Neural cell (in vitro differentiated cells): ENCODE data around the gene ALDH1A3. TPM values are rescaled to one million over a fixed set of nuclear protein-coding genes. Genes with fewer than 3 reads are reported as not detected.

Source experiments
- H2AFZ ChIP-seq: fragments of 200-600, 300-800 bp; sonication (generic), shearing (Covaris generic); 2 replicates; pipeline ENCODE4 v1.6.0; 2014; ENCODE audit warnings: low read depth, mild to moderate bottlenecking, antibody characterized with exemption, low read length, moderate library complexity
- H3F3A ChIP-seq: fragments of 200-600 bp; shearing (Covaris generic); 2 replicates; pipeline ENCODE4 v1.6.1; 2016; ENCODE audit warnings: mild to moderate bottlenecking, moderate library complexity, mixed read lengths, antibody characterized with exemption, low read length; ENCODE audit not compliant: insufficient read depth, poor library complexity, severe bottlenecking
- H3K27ac ChIP-seq: fragments of 200-600, 300-800 bp; sonication (generic), shearing (Covaris generic); 2 replicates; pipeline ENCODE4 v1.5.1; 2014; ENCODE audit warnings: mild to moderate bottlenecking, low read length, moderate library complexity
- H3K27me3 ChIP-seq: fragments of 300-800, 200-600 bp; sonication (generic), shearing (Covaris generic); 2 replicates; pipeline ENCODE4 v1.6.0; 2014; ENCODE audit warnings: mild to moderate bottlenecking, low read depth, low read length, moderate library complexity; ENCODE audit not compliant: insufficient read depth
- H3K36me3 ChIP-seq: fragments of 300-800, 200-600 bp; sonication (generic), shearing (Covaris generic); 2 replicates; pipeline ENCODE4 v1.5.1; 2014; ENCODE audit warnings: mild to moderate bottlenecking, antibody characterized with exemption, low read length, moderate library complexity; ENCODE audit not compliant: insufficient read depth
- H3K4me2 ChIP-seq: fragments of 300-800, 200-600 bp; sonication (generic), shearing (Covaris generic); 2 replicates; pipeline ENCODE4 v1.6.0; 2014; ENCODE audit warnings: mild to moderate bottlenecking, low read length
- H3K4me3 ChIP-seq: fragments of 300-800, 200-600 bp; sonication (generic), shearing (Covaris generic); 2 replicates; pipeline ENCODE4 v1.5.1; 2014; ENCODE audit warnings: mild to moderate bottlenecking, low read length, moderate library complexity
- H3K79me2 ChIP-seq: fragments of 200-600 bp; shearing (Covaris generic); replicated peaks from 2 replicates; pipeline ENCODE4 v1.6.0; 2014; ENCODE audit warnings: mild to moderate bottlenecking, low read length, moderate library complexity; ENCODE audit not compliant: insufficient read depth
- H3K9ac ChIP-seq: fragments of 300-800, 200-600 bp; sonication (generic), shearing (Covaris generic); 2 replicates; pipeline ENCODE4 v1.6.1; 2016; ENCODE audit warnings: mild to moderate bottlenecking, low read length, mixed read lengths
- H3K9me2 ChIP-seq: fragments of 200-600 bp; shearing (Covaris generic); 2 replicates; pipeline ENCODE4 v1.6.1; 2016; ENCODE audit warnings: mild to moderate bottlenecking, low read length, mixed read lengths; ENCODE audit not compliant: insufficient read depth
- H3K9me3 ChIP-seq: fragments of 200-600, 300-800 bp; sonication (generic), shearing (Covaris generic); 2 replicates; pipeline ENCODE4 v1.6.1; 2016; ENCODE audit warnings: mild to moderate bottlenecking, mixed run types, low read length, moderate library complexity, mixed read lengths
- H4K20me1 ChIP-seq: fragments of 200-600 bp; shearing (Covaris generic); 2 replicates; pipeline ENCODE4 v1.6.1; 2016; ENCODE audit warnings: mild to moderate bottlenecking, mixed run types; ENCODE audit not compliant: insufficient read depth
- CTCF ChIP-seq: fragments of 450-650 bp; IDR thresholded peaks from 2 replicates; pipeline ENCODE4 v1.5.1; 2014; ENCODE audit warnings: antibody characterized with exemption, mild to moderate bottlenecking, moderate library complexity; ENCODE audit not compliant: poor library complexity, severe bottlenecking
- EP300 ChIP-seq: fragments of 450-650 bp; conservative IDR thresholded peaks from 2 replicates; pipeline ENCODE4 v1.6.1; 2014; ENCODE audit warnings: antibody characterized with exemption, mild to moderate bottlenecking, moderate library complexity; ENCODE audit not compliant: poor library complexity, severe bottlenecking
- EZH2 ChIP-seq: fragments of 200-600, 300-800 bp; shearing (Covaris generic), sonication (generic); IDR thresholded peaks from 2 replicates; pipeline ENCODE4 v1.6.1; 2014; ENCODE audit warnings: antibody characterized with exemption, low read length, borderline replicate concordance, mild to moderate bottlenecking; ENCODE audit not compliant: insufficient read depth, poor library complexity, severe bottlenecking
- MXI1 ChIP-seq: fragments of 450-650 bp; conservative IDR thresholded peaks from 2 replicates; pipeline ENCODE4 v1.6.1; 2014; ENCODE audit warnings: antibody characterized with exemption, mild to moderate bottlenecking; ENCODE audit not compliant: poor library complexity, severe bottlenecking
- POLR2AphosphoS5 ChIP-seq: IDR thresholded peaks from 2 replicates; pipeline ENCODE4 v1.6.1; 2012
- RAD21 ChIP-seq: fragments of 450-650 bp; conservative IDR thresholded peaks from 2 replicates; pipeline ENCODE4 v1.6.1; 2014; ENCODE audit warnings: antibody characterized with exemption, mild to moderate bottlenecking, moderate library complexity
- SMC3 ChIP-seq: fragments of 450-650 bp; conservative IDR thresholded peaks from 2 replicates; pipeline ENCODE4 v1.6.1; 2014; ENCODE audit warnings: antibody characterized with exemption, mild to moderate bottlenecking, moderate library complexity; ENCODE audit not compliant: poor library complexity
- TAF1 ChIP-seq: IDR thresholded peaks from 2 replicates; pipeline ENCODE4 v1.6.1; 2012; ENCODE audit warnings: low read depth
- polyA plus RNA-seq: library from polyadenylated mRNA; depleted of rRNA; stranded (reverse); fragments of >200 nt; gene quantifications from 2 replicates; pipeline ENCODE4 v1.2.3, GENCODE V29; 2014
- TF ChIP-seq, protein P1 (sequence below): IDR thresholded peaks from 2 replicates; pipeline ENCODE4 v1.6.1; 2012; ENCODE audit warnings: borderline replicate concordance

Gene ALDH1A3
- polyA plus RNA-seq, 1 donor from 2014 or later = 0.06 TPM

DNA sequence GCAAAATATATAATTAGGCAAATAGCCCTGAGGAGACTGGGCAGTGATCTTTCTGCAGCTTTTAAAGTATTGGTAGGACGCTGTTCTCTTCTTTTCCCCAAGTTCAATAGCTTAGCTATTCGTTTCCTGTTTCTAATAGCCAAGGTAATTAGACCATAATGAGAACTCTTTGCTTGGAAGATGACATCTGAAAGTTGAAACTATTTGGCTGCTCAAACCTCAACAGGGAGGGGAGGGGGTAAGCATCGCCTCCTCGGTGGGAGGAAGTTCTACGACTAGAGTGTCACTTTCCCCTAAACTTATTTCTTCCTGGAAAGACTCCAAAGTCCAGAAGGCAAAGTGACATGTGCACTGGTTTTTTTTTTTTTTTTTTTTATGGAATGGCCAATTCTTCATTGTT, 22.8 kb upstream of the ALDH1A3 start:
- no peaks in the 10 kb centered on the region for H3K9me2 ChIP-seq
- no peaks in the 10 kb centered on the region for H4K20me1 ChIP-seq
- H2AFZ ChIP-seq = no peak overlapping the region
- H3K9me3 ChIP-seq = no peaks in the 10 kb centered on the region
- H3K27me3 ChIP-seq = no peaks in the 10 kb centered on the region
- no peak overlapping the region for H3K4me3 ChIP-seq
- no peaks in the 10 kb centered on the region for H3K79me2 ChIP-seq
- no peaks in the 10 kb centered on the region for H3F3A ChIP-seq
- H3K27ac ChIP-seq = no peak overlapping the region
- H3K9ac ChIP-seq = no peak overlapping the region
- H3K4me2 ChIP-seq = no peak overlapping the region
- no peaks in the 10 kb centered on the region for H3K36me3 ChIP-seq
- TF ChIP-seq MXI1 = no peak
- no peak for TF ChIP-seq SMC3
- TF ChIP-seq, protein P1, sequence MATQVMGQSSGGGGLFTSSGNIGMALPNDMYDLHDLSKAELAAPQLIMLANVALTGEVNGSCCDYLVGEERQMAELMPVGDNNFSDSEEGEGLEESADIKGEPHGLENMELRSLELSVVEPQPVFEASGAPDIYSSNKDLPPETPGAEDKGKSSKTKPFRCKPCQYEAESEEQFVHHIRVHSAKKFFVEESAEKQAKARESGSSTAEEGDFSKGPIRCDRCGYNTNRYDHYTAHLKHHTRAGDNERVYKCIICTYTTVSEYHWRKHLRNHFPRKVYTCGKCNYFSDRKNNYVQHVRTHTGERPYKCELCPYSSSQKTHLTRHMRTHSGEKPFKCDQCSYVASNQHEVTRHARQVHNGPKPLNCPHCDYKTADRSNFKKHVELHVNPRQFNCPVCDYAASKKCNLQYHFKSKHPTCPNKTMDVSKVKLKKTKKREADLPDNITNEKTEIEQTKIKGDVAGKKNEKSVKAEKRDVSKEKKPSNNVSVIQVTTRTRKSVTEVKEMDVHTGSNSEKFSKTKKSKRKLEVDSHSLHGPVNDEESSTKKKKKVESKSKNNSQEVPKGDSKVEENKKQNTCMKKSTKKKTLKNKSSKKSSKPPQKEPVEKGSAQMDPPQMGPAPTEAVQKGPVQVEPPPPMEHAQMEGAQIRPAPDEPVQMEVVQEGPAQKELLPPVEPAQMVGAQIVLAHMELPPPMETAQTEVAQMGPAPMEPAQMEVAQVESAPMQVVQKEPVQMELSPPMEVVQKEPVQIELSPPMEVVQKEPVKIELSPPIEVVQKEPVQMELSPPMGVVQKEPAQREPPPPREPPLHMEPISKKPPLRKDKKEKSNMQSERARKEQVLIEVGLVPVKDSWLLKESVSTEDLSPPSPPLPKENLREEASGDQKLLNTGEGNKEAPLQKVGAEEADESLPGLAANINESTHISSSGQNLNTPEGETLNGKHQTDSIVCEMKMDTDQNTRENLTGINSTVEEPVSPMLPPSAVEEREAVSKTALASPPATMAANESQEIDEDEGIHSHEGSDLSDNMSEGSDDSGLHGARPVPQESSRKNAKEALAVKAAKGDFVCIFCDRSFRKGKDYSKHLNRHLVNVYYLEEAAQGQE = no peak
- TF ChIP-seq CTCF = no peak
- no peak for TF ChIP-seq POLR2AphosphoS5
- TF ChIP-seq RAD21 = no peak
- TF ChIP-seq EP300 = no peak
- TF ChIP-seq TAF1 = no peak
- TF ChIP-seq EZH2 = no peak

DNA sequence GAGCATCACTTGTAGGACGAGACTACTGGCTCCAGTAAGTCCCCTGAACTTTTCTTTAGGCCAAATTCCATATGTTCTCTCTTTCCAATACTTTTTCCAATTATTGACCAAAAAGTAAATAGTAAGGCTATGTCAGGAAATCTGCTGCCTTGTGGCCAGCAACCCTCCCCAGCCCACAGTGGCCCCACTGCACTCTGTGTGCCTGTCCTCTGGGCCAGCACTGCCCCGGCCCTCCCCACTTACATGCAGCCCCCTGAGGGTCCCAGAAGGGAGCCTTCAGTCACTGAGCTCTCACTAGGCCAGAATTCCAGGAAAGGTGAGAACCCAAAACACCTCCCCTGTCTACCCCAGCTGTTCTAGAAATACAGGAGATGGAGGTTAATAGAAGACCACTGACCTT, 21.3 kb upstream of the ALDH1A3 start:
- Histone ChIP-seq H3K36me3 (no peaks in the 10 kb centered on the region), H3F3A (no peaks in the 10 kb centered on the region), H3K4me2 (no peak overlapping the region), H3K4me3 (no peak overlapping the region), H2AFZ (no peak overlapping the region), H3K27me3 (no peaks in the 10 kb centered on the region), H3K9me3 (no peaks in the 10 kb centered on the region), H3K9me2 (no peaks in the 10 kb centered on the region), H4K20me1 (no peaks in the 10 kb centered on the region), H3K27ac (no peak overlapping the region), H3K9ac (no peak overlapping the region), H3K79me2 (no peaks in the 10 kb centered on the region)
- no peak for TF ChIP-seq SMC3
